ENCODE data around the gene SMC4. TPM values are rescaled to one million over a fixed set of nuclear protein-coding genes. Genes with fewer than 3 reads are reported as not detected.
A peak's percentile ranks its signal among the peaks of the same experiment; 100 is the strongest.

Gene SMC4
- total RNA-seq, 1 experiment from 2014 or later = 116 TPM

- Mint-ChIP-seq H3K27ac (ENCODE audit: low read depth, unreplicated experiment) (no peak overlapping the region), H3K9me3 (ENCODE audit: unreplicated experiment) (peaks cover 2% of the 10 kb centered on the region), H3K36me3 (ENCODE audit: insufficient read depth, unreplicated experiment) (peaks cover 62% of the 10 kb centered on the region), H3K27me3 (ENCODE audit: insufficient read depth, unreplicated experiment) (no peaks in the 10 kb centered on the region), H3K4me3 (ENCODE audit: unreplicated experiment) (no peak overlapping the region), H3K4me1 (ENCODE audit: insufficient read depth, unreplicated experiment) (peaks cover 18% of the 10 kb centered on the region)
- TF ChIP-seq, protein P1, sequence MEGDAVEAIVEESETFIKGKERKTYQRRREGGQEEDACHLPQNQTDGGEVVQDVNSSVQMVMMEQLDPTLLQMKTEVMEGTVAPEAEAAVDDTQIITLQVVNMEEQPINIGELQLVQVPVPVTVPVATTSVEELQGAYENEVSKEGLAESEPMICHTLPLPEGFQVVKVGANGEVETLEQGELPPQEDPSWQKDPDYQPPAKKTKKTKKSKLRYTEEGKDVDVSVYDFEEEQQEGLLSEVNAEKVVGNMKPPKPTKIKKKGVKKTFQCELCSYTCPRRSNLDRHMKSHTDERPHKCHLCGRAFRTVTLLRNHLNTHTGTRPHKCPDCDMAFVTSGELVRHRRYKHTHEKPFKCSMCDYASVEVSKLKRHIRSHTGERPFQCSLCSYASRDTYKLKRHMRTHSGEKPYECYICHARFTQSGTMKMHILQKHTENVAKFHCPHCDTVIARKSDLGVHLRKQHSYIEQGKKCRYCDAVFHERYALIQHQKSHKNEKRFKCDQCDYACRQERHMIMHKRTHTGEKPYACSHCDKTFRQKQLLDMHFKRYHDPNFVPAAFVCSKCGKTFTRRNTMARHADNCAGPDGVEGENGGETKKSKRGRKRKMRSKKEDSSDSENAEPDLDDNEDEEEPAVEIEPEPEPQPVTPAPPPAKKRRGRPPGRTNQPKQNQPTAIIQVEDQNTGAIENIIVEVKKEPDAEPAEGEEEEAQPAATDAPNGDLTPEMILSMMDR (IDR thresholded peaks at IDR 0.05; ENCODE audit: unreplicated experiment) = peak; percentile 78
- intact Hi-C loops (cut with micrococcal nuclease) = loop anchor here (1.0 to 10.0 kb wide), 4 partner anchors 71 to 381 kb away; partner anchors contain the start of gene C3orf80
- BruUV-seq (replicated peaks) = no TSS peak
- POLR2A ChIA-PET = interaction anchor here (0.9 to 6.8 kb wide), 4 partner anchors 11 to 35 kb away, joined by 3 to 70 read pairs (median 34); partner anchors contain the start of genes IFT80, SMC4 and TRIM59
- peak; percentile 79 for DNase-seq (ENCODE audit: unreplicated experiment)
- CTCF ChIA-PET = interaction anchor here (0.5 to 4.6 kb wide), 34 partner anchors 10 to 652 kb away, joined by 3 to 53 read pairs (median 4); partner anchors contain the start of gene IFT80
Measured at GRCh38 chr3:160413613-160414248, 14.3 kb downstream of the SMC4 start.

- H3K4me3 Mint-ChIP-seq (ENCODE audit: unreplicated experiment) = no peak overlapping the region
- H3K27me3 Mint-ChIP-seq (ENCODE audit: insufficient read depth, unreplicated experiment) = no peaks in the 10 kb centered on the region
- POLR2A ChIA-PET = interaction anchor here (0.6 to 2.0 kb wide), 5 partner anchors 9 to 53 kb away, joined by 3 to 7 read pairs (median 4); partner anchors contain the start of gene TRIM59
- peaks cover 17% of the 10 kb centered on the region for H3K4me1 Mint-ChIP-seq (ENCODE audit: insufficient read depth, unreplicated experiment)
- intact Hi-C loops (cut with micrococcal nuclease) = loop anchor here (10.0 kb wide), 1 partner anchor 193 kb away; the partner anchor contains the start of gene C3orf80
- TF ChIP-seq, protein P1 (IDR thresholded peaks at IDR 0.05; ENCODE audit: unreplicated experiment) = no peak
- BruUV-seq (replicated peaks) = no TSS peak
- no peak for DNase-seq (ENCODE audit: unreplicated experiment)
- peaks cover 79% of the 10 kb centered on the region for H3K36me3 Mint-ChIP-seq (ENCODE audit: insufficient read depth, unreplicated experiment)
- H3K9me3 Mint-ChIP-seq (ENCODE audit: unreplicated experiment) = no peaks in the 10 kb centered on the region
- CTCF ChIA-PET = interaction anchor here (0.7 to 1.3 kb wide), 5 partner anchors 16 to 254 kb away, joined by 3 to 5 read pairs (median 4); no protein-coding TSS in a partner anchor
- H3K27ac Mint-ChIP-seq (ENCODE audit: low read depth, unreplicated experiment) = peak overlapping the region; percentile 12
Measured at GRCh38 chr3:160417311-160417710, 17.9 kb downstream of the SMC4 start.

GRCh38 chr3:160427832-160428424 lies 28.5 kb downstream of the SMC4 start:
- CTCF ChIA-PET = interaction anchor here (1.4 kb wide), 1 partner anchor 15 kb away, joined by 3 read pairs; no protein-coding TSS in a partner anchor
- H3K9me3 Mint-ChIP-seq (ENCODE audit: unreplicated experiment) = no peaks in the 10 kb centered on the region
- H3K4me1 Mint-ChIP-seq (ENCODE audit: insufficient read depth, unreplicated experiment) = no peaks in the 10 kb centered on the region
- intact Hi-C loops (cut with micrococcal nuclease) = no loop called here
- peaks cover 82% of the 10 kb centered on the region for H3K36me3 Mint-ChIP-seq (ENCODE audit: insufficient read depth, unreplicated experiment)
- H3K4me3 Mint-ChIP-seq (ENCODE audit: unreplicated experiment) = no peak overlapping the region
- H3K27ac Mint-ChIP-seq (ENCODE audit: low read depth, unreplicated experiment) = no peak overlapping the region
- no peak for DNase-seq (ENCODE audit: unreplicated experiment)
- TF ChIP-seq, protein P1 (IDR thresholded peaks at IDR 0.05; ENCODE audit: unreplicated experiment) = no peak
- no peaks in the 10 kb centered on the region for H3K27me3 Mint-ChIP-seq (ENCODE audit: insufficient read depth, unreplicated experiment)
- no TSS peak for BruUV-seq (replicated peaks)
- POLR2A ChIA-PET = interaction anchor here (0.6 to 0.9 kb wide), 3 partner anchors 10 to 52 kb away, joined by 3 to 4 read pairs (median 3); no protein-coding TSS in a partner anchor

DNA sequence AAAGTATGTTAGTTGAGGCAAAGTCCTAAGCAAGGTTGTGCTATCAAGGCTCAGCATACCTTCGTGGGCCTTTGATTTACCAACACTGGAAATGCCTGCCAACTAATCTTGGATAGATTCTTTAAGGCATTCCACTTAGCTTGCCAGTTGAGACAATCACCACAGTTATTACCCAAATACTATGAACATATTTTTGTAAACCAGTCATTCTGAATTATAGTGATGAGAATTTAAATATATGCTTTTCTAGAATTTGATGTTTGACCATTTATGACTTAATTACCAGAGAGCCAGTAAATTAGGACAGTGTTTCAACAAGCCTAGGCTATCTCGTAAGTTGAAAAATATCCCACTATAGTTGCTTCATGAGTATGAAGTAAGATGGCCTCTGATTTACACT lies 34.6 kb downstream of the SMC4 start:
- no peak overlapping the region for H3K27ac Mint-ChIP-seq (ENCODE audit: low read depth, unreplicated experiment)
- ChIA-PET POLR2A (interaction anchor here (0.9 to 2.6 kb wide), 3 partner anchors 8 to 15 kb away, joined by 3 to 7 read pairs (median 4); partner anchors contain the start of gene TRIM59), CTCF (interaction anchor here (1.1 to 1.5 kb wide), 2 partner anchors 9 to 25 kb away, joined by 3 read pairs; no protein-coding TSS in a partner anchor)
- TF ChIP-seq, protein P1 (IDR thresholded peaks at IDR 0.05; ENCODE audit: unreplicated experiment) = no peak
- no peaks in the 10 kb centered on the region for H3K4me1 Mint-ChIP-seq (ENCODE audit: insufficient read depth, unreplicated experiment)
- no peaks in the 10 kb centered on the region for H3K9me3 Mint-ChIP-seq (ENCODE audit: unreplicated experiment)
- intact Hi-C loops (cut with micrococcal nuclease) = no loop called here
- DNase-seq (ENCODE audit: unreplicated experiment) = peak; percentile 24
- no peaks in the 10 kb centered on the region for H3K27me3 Mint-ChIP-seq (ENCODE audit: insufficient read depth, unreplicated experiment)
- no peak overlapping the region for H3K4me3 Mint-ChIP-seq (ENCODE audit: unreplicated experiment)
- no TSS peak for BruUV-seq (replicated peaks)
- peaks cover 59% of the 10 kb centered on the region for H3K36me3 Mint-ChIP-seq (ENCODE audit: insufficient read depth, unreplicated experiment)
